ENCODE data around the gene RPTOR.
A peak's percentile ranks its signal among the peaks of the same experiment; 100 is the strongest.

The RPTOR gene

DNA sequence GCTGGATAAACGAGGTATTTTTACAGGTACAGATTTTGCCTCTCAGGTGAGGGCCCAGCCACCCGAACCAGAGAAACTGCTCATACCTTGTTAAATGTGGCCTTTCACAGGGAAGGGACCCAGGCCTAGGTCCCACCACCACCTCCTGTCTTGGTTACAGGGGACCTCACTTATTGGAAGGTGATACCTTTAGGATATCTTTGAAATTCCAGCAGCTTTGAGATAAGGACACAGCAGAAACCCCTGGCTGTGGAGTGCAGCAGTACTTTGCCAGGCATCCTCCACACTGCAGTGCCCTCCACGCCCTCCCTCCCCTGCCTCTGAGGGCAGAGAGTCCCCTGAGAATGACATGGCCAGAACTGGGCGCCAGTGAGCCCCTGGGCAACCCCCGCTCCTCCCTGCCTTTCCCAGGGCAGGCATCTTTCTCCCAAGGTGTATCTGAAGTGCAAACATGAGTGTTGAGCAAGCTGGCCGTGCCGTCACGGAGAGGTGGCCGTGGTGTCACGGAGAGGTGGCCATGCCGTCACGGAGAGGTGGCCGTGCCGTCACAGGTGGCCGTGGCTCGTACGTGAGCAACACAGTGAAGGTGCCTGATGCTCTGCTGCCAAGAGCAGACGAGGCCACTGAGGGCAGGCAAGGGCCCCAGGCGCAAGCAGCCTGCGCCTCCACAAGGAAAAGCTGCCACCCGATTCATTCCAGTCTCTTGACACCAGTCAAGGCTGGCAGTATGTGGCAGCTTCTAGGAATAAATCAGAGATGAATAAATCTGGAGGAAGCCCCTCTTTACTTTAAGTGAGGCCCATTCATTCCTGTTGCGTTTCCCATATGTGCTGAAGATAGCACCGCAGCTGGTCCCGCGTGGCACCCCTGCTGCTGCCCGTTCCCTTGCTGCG, 312.5 kb downstream of the RPTOR start:
- ChIA-PET POLR2A (ENCODE audit: low non-redundant PET) (no interaction called here), CTCF (interaction anchor here (1.2 kb wide), 1 partner anchor 9 kb away, joined by 4 read pairs; no protein-coding TSS in a partner anchor)
- H3K27ac ChIP-seq, result peak overlapping the region; percentile 93
- TF ChIP-seq, protein P1, sequence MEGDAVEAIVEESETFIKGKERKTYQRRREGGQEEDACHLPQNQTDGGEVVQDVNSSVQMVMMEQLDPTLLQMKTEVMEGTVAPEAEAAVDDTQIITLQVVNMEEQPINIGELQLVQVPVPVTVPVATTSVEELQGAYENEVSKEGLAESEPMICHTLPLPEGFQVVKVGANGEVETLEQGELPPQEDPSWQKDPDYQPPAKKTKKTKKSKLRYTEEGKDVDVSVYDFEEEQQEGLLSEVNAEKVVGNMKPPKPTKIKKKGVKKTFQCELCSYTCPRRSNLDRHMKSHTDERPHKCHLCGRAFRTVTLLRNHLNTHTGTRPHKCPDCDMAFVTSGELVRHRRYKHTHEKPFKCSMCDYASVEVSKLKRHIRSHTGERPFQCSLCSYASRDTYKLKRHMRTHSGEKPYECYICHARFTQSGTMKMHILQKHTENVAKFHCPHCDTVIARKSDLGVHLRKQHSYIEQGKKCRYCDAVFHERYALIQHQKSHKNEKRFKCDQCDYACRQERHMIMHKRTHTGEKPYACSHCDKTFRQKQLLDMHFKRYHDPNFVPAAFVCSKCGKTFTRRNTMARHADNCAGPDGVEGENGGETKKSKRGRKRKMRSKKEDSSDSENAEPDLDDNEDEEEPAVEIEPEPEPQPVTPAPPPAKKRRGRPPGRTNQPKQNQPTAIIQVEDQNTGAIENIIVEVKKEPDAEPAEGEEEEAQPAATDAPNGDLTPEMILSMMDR (conservative IDR thresholded peaks at IDR 0.05; ENCODE audit: low read depth), result no peak
- DNase-seq (ENCODE audit: low spot score), result no peak

DNA sequence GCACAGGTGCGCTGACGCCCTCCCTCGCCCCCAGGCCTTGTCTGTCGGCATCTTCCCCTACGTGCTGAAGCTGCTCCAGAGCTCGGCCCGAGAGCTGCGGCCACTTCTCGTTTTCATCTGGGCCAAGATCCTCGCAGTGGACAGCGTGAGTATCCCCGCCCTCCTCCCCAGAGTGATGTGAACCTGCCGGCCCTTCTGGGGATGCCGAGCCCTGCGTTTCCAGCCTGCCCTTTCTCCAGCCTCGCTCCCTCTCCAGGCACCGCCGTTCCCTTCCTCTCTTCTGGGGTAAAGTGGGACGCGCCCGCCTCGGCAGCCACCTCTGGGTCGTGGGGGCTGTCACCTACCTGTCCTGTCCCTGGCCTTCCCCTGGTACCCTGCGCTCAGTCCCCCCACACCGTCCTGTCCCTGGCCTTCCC, 313.1 kb downstream of the RPTOR start:
- no peak for DNase-seq (ENCODE audit: low spot score)
- peak overlapping the region; percentile 93 for H3K27ac ChIP-seq
- POLR2A ChIA-PET (ENCODE audit: low non-redundant PET), result no interaction called here
- CTCF ChIA-PET, result no interaction called here
- TF ChIP-seq, protein P1 (conservative IDR thresholded peaks at IDR 0.05; ENCODE audit: low read depth), result no peak

DNA sequence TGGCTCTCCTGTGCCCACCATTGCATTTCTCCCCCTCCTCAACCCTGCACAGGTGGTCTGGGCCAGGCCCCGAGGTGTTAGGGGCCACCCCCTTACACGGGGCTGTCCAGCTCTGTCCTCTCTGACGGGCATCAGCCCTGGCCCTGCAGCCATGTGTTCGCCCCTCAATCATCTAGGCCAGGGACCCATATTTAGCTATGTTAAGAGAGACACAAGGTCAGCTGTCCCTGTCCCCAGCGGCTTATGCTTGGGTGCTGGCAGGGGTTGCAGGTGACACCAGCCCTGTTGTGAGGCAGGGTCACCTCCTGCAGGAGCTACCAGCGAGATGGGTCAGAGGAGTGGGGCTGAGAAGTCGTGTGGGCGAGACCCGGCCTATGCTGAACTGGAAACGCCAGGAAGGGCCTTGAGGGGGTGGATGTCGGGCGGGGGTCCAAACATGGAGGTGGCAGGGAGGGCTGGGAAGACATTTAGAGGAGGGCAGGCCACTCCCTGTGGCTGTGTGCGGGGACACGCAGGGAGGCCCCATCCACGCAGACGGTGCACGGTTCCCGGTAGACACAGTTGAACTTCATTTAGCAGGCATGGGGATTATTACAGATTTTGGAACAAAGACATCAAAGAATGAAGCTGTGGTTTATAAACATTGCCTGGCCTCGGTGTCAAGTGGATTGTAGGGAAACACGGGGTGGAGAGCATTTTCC, 313.8 kb downstream of the RPTOR start:
- H3K27ac ChIP-seq, result peak overlapping the region; percentile 93
- ChIA-PET CTCF (interaction anchor here (0.6 kb wide), 1 partner anchor 25 kb away, joined by 4 read pairs; no protein-coding TSS in a partner anchor), POLR2A (ENCODE audit: low non-redundant PET) (no interaction called here)
- TF ChIP-seq, protein P1 (conservative IDR thresholded peaks at IDR 0.05; ENCODE audit: low read depth), result no peak
- no peak for DNase-seq (ENCODE audit: low spot score)

DNA sequence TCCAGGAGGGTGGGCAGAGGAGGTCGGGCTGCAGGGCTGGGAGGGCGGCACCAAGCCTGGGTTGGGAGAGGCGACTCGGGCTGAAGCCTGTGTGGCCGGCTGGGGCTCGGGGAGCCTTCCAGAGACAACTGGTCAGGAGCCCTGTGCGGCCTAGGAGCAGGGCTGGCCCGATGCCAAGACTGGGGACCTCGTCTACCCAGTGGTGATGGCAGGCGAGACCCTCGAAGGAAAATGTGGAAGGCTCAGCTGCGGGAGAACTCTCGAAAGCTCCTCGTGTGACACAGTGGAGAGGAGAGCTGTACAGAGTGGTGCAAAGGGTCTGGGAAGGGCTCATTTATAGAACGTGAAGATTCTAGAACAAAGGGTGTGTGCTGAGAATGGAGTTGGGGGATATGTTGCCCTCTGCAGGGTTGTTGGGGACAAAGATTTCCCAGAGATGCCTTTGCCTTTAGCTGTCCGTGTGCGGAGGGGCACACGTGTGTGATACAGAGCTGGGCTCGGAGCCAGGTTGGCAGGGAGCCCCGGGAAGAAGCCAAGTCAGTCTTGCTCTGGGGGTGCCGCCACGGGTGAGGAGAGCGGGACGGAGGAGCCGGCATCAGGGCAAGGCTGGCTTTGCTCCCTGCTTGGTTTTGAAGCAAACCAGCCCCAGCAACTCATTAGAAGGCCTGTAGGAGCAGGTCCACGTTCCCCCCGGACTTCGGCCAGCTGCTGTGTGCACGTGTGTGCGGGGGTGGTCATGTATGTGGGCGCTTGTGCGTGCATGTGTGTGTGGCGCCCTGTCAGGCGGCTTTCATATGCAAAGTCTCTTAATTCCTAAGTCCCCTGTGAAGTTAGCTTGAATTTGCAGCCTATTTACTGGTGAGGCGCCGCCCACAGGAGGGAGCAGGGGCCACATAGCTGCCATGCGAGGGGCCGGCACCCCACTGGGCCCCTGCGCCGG, 314.6 kb downstream of the RPTOR start:
- H3K27ac ChIP-seq, result peak overlapping the region; percentile 93
- ChIA-PET CTCF (interaction anchor here (0.5 to 0.6 kb wide), 2 partner anchors 24 to 131 kb away, joined by 3 to 4 read pairs; no protein-coding TSS in a partner anchor), POLR2A (ENCODE audit: low non-redundant PET) (no interaction called here)
- TF ChIP-seq, protein P1 (conservative IDR thresholded peaks at IDR 0.05; ENCODE audit: low read depth), result no peak; the same call in 1 of the 2 replicates
- peak; percentile 56 for DNase-seq (ENCODE audit: low spot score)

DNA sequence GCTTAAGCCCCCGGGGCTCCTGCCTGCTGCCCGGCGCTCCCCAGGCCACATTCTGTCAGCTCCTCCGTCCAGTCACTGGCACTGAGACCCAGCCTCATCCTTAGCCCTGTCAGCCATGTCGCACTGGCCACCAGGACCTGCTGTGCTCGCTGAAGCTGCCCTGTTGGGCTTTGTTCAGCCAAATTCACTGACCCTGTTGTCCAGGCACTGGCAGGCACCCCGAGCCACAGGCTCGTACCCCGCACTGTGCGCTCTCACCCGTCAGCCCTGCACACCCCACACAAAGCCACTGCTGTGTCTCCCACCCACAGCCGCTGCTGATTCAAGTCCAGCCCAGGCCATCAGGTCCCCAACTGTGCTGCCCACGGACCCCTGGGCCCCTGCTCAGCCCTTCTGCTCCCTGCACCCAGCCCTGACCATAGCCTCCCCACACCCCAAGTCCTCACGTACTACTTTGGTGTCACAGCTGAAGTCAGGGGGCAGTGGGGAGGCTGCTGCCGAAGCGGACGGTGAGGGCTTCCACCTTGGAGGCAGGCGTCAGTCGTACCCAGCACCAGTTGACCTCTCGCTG, 315.5 kb downstream of the RPTOR start:
- peak overlapping the region; percentile 93 for H3K27ac ChIP-seq
- ChIA-PET POLR2A (ENCODE audit: low non-redundant PET) (no interaction called here), CTCF (no interaction called here)
- TF ChIP-seq, protein P1 (conservative IDR thresholded peaks at IDR 0.05; ENCODE audit: low read depth), result no peak
- DNase-seq (ENCODE audit: low spot score), result no peak

Measured in RWPE1 (cell line).